Activated CD4-positive, CD25-positive, alpha-beta regulatory T cell treated with anti-CD3 and anti-CD28 coated beads, Interleukin-2, amount 50 U/mL, for 16 hours (primary cell): ENCODE results near the gene PTPN1.
"Not testable (repeated sequence)": the region's sequence is repeated elsewhere in the genome, so short reads cannot be mapped to it uniquely, and the experiment has no call there.

ENCODE experiments used
- DNase-seq: peaks from one replicate; pipeline ENCODE4 v3.0.0-alpha.2; 2020; ENCODE audit warnings: low read depth, low spot score

The PTPN1 gene

GRCh38 chr20:50509923-50510705, at the start of gene PTPN1:
Gene PTPN1, plus strand, starts transcription at chr20:50510383. Its CDS starts 145 bp downstream, at chr20:50510528.
- peak; percentile 96 for DNase-seq

GRCh38 chr20:50460608-50461267, 49.4 kb upstream of the PTPN1 start:
- peak; percentile 61 for DNase-seq

GRCh38 chr20:50462093-50462690, 48.0 kb upstream of the PTPN1 start:
- DNase-seq = no peak

GRCh38 chr20:50464026-50464724, 46.0 kb upstream of the PTPN1 start:
- peak; percentile 38 for DNase-seq

GRCh38 chr20:50464725-50465650, 45.2 kb upstream of the PTPN1 start:
- DNase-seq = no peak

- no peak for DNase-seq
Measured at GRCh38 chr20:50467174-50467573, 43.0 kb upstream of the PTPN1 start.

GRCh38 chr20:50467718-50468356, 42.3 kb upstream of the PTPN1 start:
- DNase-seq = no peak

GRCh38 chr20:50468378-50468798, 41.8 kb upstream of the PTPN1 start:
- DNase-seq = no peak

- DNase-seq = no peak
Measured at GRCh38 chr20:50469176-50469723, 40.9 kb upstream of the PTPN1 start.

- no peak for DNase-seq
Measured at GRCh38 chr20:50469796-50470195, 40.4 kb upstream of the PTPN1 start.

- no peak for DNase-seq
Measured at GRCh38 chr20:50470264-50470858, 39.8 kb upstream of the PTPN1 start.

GRCh38 chr20:50471231-50471630, 39.0 kb upstream of the PTPN1 start:
- DNase-seq = no peak

GRCh38 chr20:50472693-50473664, 37.2 kb upstream of the PTPN1 start:
- DNase-seq = no peak

- not testable (repeated sequence) for DNase-seq
Measured at GRCh38 chr20:50474356-50474755, 35.8 kb upstream of the PTPN1 start.

- DNase-seq = no peak
Measured at GRCh38 chr20:50475681-50476292, 34.4 kb upstream of the PTPN1 start.

- no peak for DNase-seq
Measured at GRCh38 chr20:50477239-50477872, 32.8 kb upstream of the PTPN1 start.

GRCh38 chr20:50478162-50478990, 31.8 kb upstream of the PTPN1 start:
- DNase-seq = peak; percentile 52
